Activated CD8-positive, alpha-beta T cell treated with anti-CD3 and anti-CD28 coated beads for 36 hours (primary cell): Measurements from ENCODE around the gene NR1H4. TPM values are rescaled to one million over a fixed set of nuclear protein-coding genes. Genes with fewer than 3 reads are reported as not detected.
"Not testable (repeated sequence)": the region's sequence is repeated elsewhere in the genome, so short reads cannot be mapped to it uniquely, and the experiment has no call there.

Experiments
- ATAC-seq: fragments of 200-7000 bp; cut with Tn5 transposase; one replicate; pipeline ENCODE4 v1.10.0; 2021; ENCODE audit warnings: mild to moderate bottlenecking, moderate library complexity
- CTCF ChIA-PET: fragments of 350-600 bp; sonication (Branson Sonifier 250); formaldehyde crosslinking; loops from one replicate; lab custom pipeline; 2021; ENCODE audit warnings: antibody characterized with exemption; lab: Charles Lee
- POLR2A ChIA-PET: fragments of 350-600 bp; sonication (Branson Sonifier 250); formaldehyde crosslinking; loops from one replicate; lab custom pipeline; 2021; ENCODE audit warnings: antibody characterized with exemption; lab: Charles Lee
- DNase-seq: peaks from one replicate; pipeline ENCODE4 v3.0.0-alpha.2; 2020
- H3K27ac Mint-ChIP-seq: one replicate; pipeline ENCODE4 v1.8.0; 2021; ENCODE audit warnings: mild to moderate bottlenecking, mixed read lengths
- H3K27me3 Mint-ChIP-seq: one replicate; pipeline ENCODE4 v1.8.0; 2021; ENCODE audit warnings: mixed read lengths
- H3K36me3 Mint-ChIP-seq: one replicate; pipeline ENCODE4 v1.8.0; 2021; ENCODE audit warnings: low read depth, mixed read lengths
- H3K4me1 Mint-ChIP-seq: one replicate; pipeline ENCODE4 v1.8.0; 2021; ENCODE audit warnings: low read depth, mixed read lengths
- H3K4me3 Mint-ChIP-seq: one replicate; pipeline ENCODE4 v1.8.0; 2021; ENCODE audit warnings: mild to moderate bottlenecking, moderate library complexity, mixed read lengths
- H3K9me3 Mint-ChIP-seq: one replicate; pipeline ENCODE4 v1.8.0; 2021; ENCODE audit warnings: mixed read lengths
- CTCF ChIP-seq: fragments of 200-600 bp; IDR thresholded peaks from one replicate; pipeline ENCODE4 v1.8.0; 2022; ENCODE audit warnings: antibody characterized with exemption, mild to moderate bottlenecking
- intact Hi-C: fragments of 100-400 bp; cut with micrococcal nuclease; formaldehyde crosslinking; loops from one replicate; pipeline ENCODE4 v1.10.0; 2022
- total RNA-seq, 2 experiments: library from RNA; stranded (reverse); gene quantifications; one replicate each; pipeline ENCODE4 v1.2.3, GENCODE V29; 2021

Gene NR1H4
- total RNA-seq, 2 experiments from 2014 or later: not detected

- Mint-ChIP-seq H3K4me1 (no peaks in the 10 kb centered on the region), H3K9me3 (no peaks in the 10 kb centered on the region), H3K27me3 (no peaks in the 10 kb centered on the region), H3K36me3 (no peaks in the 10 kb centered on the region), H3K27ac (no peak overlapping the region), H3K4me3 (no peak overlapping the region)
- intact Hi-C loops: no loop called here
- ATAC-seq (no peak), DNase-seq (no peak)
- TF ChIP-seq CTCF: no peak
- CTCF ChIA-PET: interaction anchor here (1.1 kb wide), 1 partner anchor 31 kb away, joined by 3 read pairs; no protein-coding TSS in a partner anchor
- POLR2A ChIA-PET: no interaction called here
Measured at GRCh38 chr12:100545092-100545491, 71.4 kb downstream of the NR1H4 start.

- Mint-ChIP-seq H3K27me3 (peaks cover 4% of the 10 kb centered on the region), H3K4me3 (no peak overlapping the region), H3K9me3 (no peaks in the 10 kb centered on the region), H3K4me1 (no peaks in the 10 kb centered on the region), H3K27ac (no peak overlapping the region), H3K36me3 (no peaks in the 10 kb centered on the region)
- POLR2A ChIA-PET: no interaction called here
- DNase-seq (no peak), ATAC-seq (no peak)
- intact Hi-C loops: loop anchor here (2.0 kb wide), 1 partner anchor 319 kb away; no protein-coding TSS in a partner anchor
- CTCF ChIA-PET: interaction anchor here (1.0 to 1.5 kb wide), 6 partner anchors 11 to 319 kb away, joined by 3 to 7 read pairs (median 5); no protein-coding TSS in a partner anchor
- TF ChIP-seq CTCF: no peak
Measured at GRCh38 chr12:100553936-100554335, 80.3 kb downstream of the NR1H4 start.

GRCh38 chr12:100554608-100555077 is 81.0 kb downstream of the NR1H4 start:
- ATAC-seq (no peak), DNase-seq (no peak)
- H3K27me3 Mint-ChIP-seq: peaks cover 4% of the 10 kb centered on the region
- intact Hi-C loops: loop anchor here (2.0 kb wide), 1 partner anchor 320 kb away; no protein-coding TSS in a partner anchor
- no peak overlapping the region for H3K4me3 Mint-ChIP-seq
- no peaks in the 10 kb centered on the region for H3K9me3 Mint-ChIP-seq
- H3K4me1 Mint-ChIP-seq: no peaks in the 10 kb centered on the region
- no peaks in the 10 kb centered on the region for H3K36me3 Mint-ChIP-seq
- CTCF ChIA-PET: interaction anchor here (0.9 to 1.5 kb wide), 6 partner anchors 21 to 400 kb away, joined by 3 to 10 read pairs (median 6); no protein-coding TSS in a partner anchor
- POLR2A ChIA-PET: interaction anchor here (0.6 kb wide), 1 partner anchor 345 kb away, joined by 3 read pairs; no protein-coding TSS in a partner anchor
- no peak overlapping the region for H3K27ac Mint-ChIP-seq
- peak; percentile 58 for TF ChIP-seq CTCF

GRCh38 chr12:100555722-100556121 is 82.1 kb downstream of the NR1H4 start:
- ChIA-PET CTCF (interaction anchor here (1.2 kb wide), 1 partner anchor 321 kb away, joined by 10 read pairs; no protein-coding TSS in a partner anchor), POLR2A (no interaction called here)
- intact Hi-C loops: loop anchor here (2.0 kb wide), 1 partner anchor 321 kb away; no protein-coding TSS in a partner anchor
- Mint-ChIP-seq H3K27ac (no peak overlapping the region), H3K4me3 (no peak overlapping the region), H3K36me3 (no peaks in the 10 kb centered on the region), H3K4me1 (no peaks in the 10 kb centered on the region), H3K9me3 (no peaks in the 10 kb centered on the region), H3K27me3 (peaks cover 4% of the 10 kb centered on the region)
- no peak for ATAC-seq
- no peak for DNase-seq
- TF ChIP-seq CTCF: no peak

- CTCF ChIA-PET: no interaction called here
- no peak overlapping the region for H3K4me3 Mint-ChIP-seq
- no peak for TF ChIP-seq CTCF
- DNase-seq: no peak
- no peaks in the 10 kb centered on the region for H3K36me3 Mint-ChIP-seq
- ATAC-seq: no peak
- H3K9me3 Mint-ChIP-seq: no peaks in the 10 kb centered on the region
- no peak overlapping the region for H3K27ac Mint-ChIP-seq
- peaks cover 4% of the 10 kb centered on the region for H3K27me3 Mint-ChIP-seq
- POLR2A ChIA-PET: no interaction called here
- H3K4me1 Mint-ChIP-seq: no peaks in the 10 kb centered on the region
- intact Hi-C loops: no loop called here
Measured at GRCh38 chr12:100557357-100557756, 83.7 kb downstream of the NR1H4 start.

GRCh38 chr12:100559261-100559660 is 85.6 kb downstream of the NR1H4 start:
- ATAC-seq, H3K27ac Mint-ChIP-seq, POLR2A ChIA-PET, H3K4me3 Mint-ChIP-seq, H3K9me3 Mint-ChIP-seq, DNase-seq, H3K27me3 Mint-ChIP-seq, CTCF ChIA-PET, H3K36me3 Mint-ChIP-seq, intact Hi-C loops, H3K4me1 Mint-ChIP-seq: not testable (repeated sequence)
